ENCODE data around the gene DYNC1H1. TPM values are rescaled to one million over a fixed set of nuclear protein-coding genes. Genes with fewer than 3 reads are reported as not detected.
A peak's percentile ranks its signal among the peaks of the same experiment; 100 is the strongest.

Gene DYNC1H1
- total RNA-seq, 4 donors from 2014 or later = 606 to 1,020 (median 666) TPM

GRCh38 chr14:101961746-101962502 is 2.4 kb upstream of the DYNC1H1 start:
- Histone ChIP-seq H3K4me1 (peaks cover 0 to 48% (median 13%) of the 10 kb centered on the region in 3 donors), H3K4me3 (no peak overlapping the region), H3K9me3 (no peaks in the 10 kb centered on the region), H3K27ac (peak overlapping the region in 3 of 4 donors; percentile 65 to 97 (median 95)), H3K27me3 (no peaks in the 10 kb centered on the region), H3K36me3 (no peaks in the 10 kb centered on the region)
- TF ChIP-seq CTCF (IDR thresholded peaks at IDR 0.05) (no peak), POLR2A (IDR thresholded peaks at IDR 0.05) (no peak), POLR2AphosphoS5 (IDR thresholded peaks at IDR 0.05) (no peak), EP300 (IDR thresholded peaks at IDR 0.05) (no peak)
- no peak for ATAC-seq
- 50 to 77% methylated on average over 1 to 8 of the region's 9 CpGs for WGBS, 2 donors (ENCODE audit: low coverage in 1 of 2)

GRCh38 chr14:101962503-101962874 is 1.9 kb upstream of the DYNC1H1 start:
- Histone ChIP-seq H3K4me1 (peaks cover 0 to 53% (median 13%) of the 10 kb centered on the region in 3 donors), H3K9me3 (no peaks in the 10 kb centered on the region)
- 36 to 52% methylated on average over 2 to 3 of the region's 5 CpGs for WGBS, 2 donors (ENCODE audit: low coverage in 1 of 2)

GRCh38 chr14:101963052-101963451 is 1.3 kb upstream of the DYNC1H1 start:
- no peak overlapping the region for H3K4me3 ChIP-seq
- no peaks in the 10 kb centered on the region for H3K36me3 ChIP-seq
- no peak for ATAC-seq
- no peaks in the 10 kb centered on the region for H3K9me3 ChIP-seq
- 76 to 89% methylated on average over 5 of the region's 5 CpGs for WGBS, 2 donors (ENCODE audit: low coverage in 1 of 2)
- peaks cover 0 to 59% (median 13%) of the 10 kb centered on the region in 3 donors for H3K4me1 ChIP-seq
- H3K27me3 ChIP-seq = no peaks in the 10 kb centered on the region
- H3K27ac ChIP-seq = peak overlapping the region in 3 of 4 donors; percentile 65 to 97 (median 95)
- TF ChIP-seq CTCF (IDR thresholded peaks at IDR 0.05) = no peak
- TF ChIP-seq EP300 (IDR thresholded peaks at IDR 0.05) = no peak
- no peak for TF ChIP-seq POLR2A (IDR thresholded peaks at IDR 0.05)
- TF ChIP-seq POLR2AphosphoS5 (IDR thresholded peaks at IDR 0.05) = no peak

More at GRCh38 chr14:101962503-101962874, 1.9 kb upstream of the DYNC1H1 start:
- ATAC-seq = no peak
- no peak overlapping the region for H3K4me3 ChIP-seq
- H3K27ac ChIP-seq = peak overlapping the region in 3 of 4 donors; percentile 65 to 97 (median 95)
- no peaks in the 10 kb centered on the region for H3K36me3 ChIP-seq
- no peak for TF ChIP-seq EP300 (IDR thresholded peaks at IDR 0.05)
- TF ChIP-seq CTCF (IDR thresholded peaks at IDR 0.05) = no peak
- no peak for TF ChIP-seq POLR2A (IDR thresholded peaks at IDR 0.05)
- no peak for TF ChIP-seq POLR2AphosphoS5 (IDR thresholded peaks at IDR 0.05)
- no peaks in the 10 kb centered on the region for H3K27me3 ChIP-seq

- H3K27ac ChIP-seq = peak overlapping the region; percentile 21 to 97 (median 96)
- H3K4me3 ChIP-seq = peak overlapping the region in 1 of 2 donors; percentile 88
- 22 to 92% methylated on average over 2 to 8 of the region's 20 CpGs for WGBS, 2 donors (ENCODE audit: low coverage in 1 of 2)
- no peak for ATAC-seq
- peaks cover 0 to 66% (median 13%) of the 10 kb centered on the region in 3 donors for H3K4me1 ChIP-seq
- no peaks in the 10 kb centered on the region for H3K9me3 ChIP-seq
- H3K27me3 ChIP-seq = no peaks in the 10 kb centered on the region
- no peaks in the 10 kb centered on the region for H3K36me3 ChIP-seq
- TF ChIP-seq CTCF (IDR thresholded peaks at IDR 0.05) = no peak
- TF ChIP-seq POLR2AphosphoS5 (IDR thresholded peaks at IDR 0.05) = no peak
Observed at GRCh38 chr14:101963656-101964296, 597 bp upstream of the DYNC1H1 start.

All from gastroesophageal sphincter (tissue), 4 donors.